ENCODE results near the gene RXRA. TPM values are rescaled to one million over a fixed set of nuclear protein-coding genes. Genes with fewer than 3 reads are reported as not detected.

The RXRA gene
- total and polyA plus RNA-seq, 10 of the 15 experiments (the other 5 are each of a cell fraction or from before 2014, with no cell fraction given) = 0.89 to 36.8 (median 11.1) TPM

GRCh38 chr9:134395737-134396257, 69.5 kb downstream of the RXRA start:
- in situ Hi-C loops (cut with MboI) (no loop called here), intact Hi-C loops (cut with micrococcal nuclease; ENCODE audit: unreplicated experiment) (loop anchor here (5.0 kb wide), 1 partner anchor 47 kb away; no protein-coding TSS in a partner anchor)
- BruUV-seq (replicated peaks) = TSS peak; percentile 93

More at GRCh38 chr9:134395737-134396257, 69.5 kb downstream of the RXRA start:
- ChIA-PET RAD21 (ENCODE audit: unreplicated experiment) (interaction anchor here (1.2 to 2.2 kb wide), 5 partner anchors 8 to 47 kb away, joined by 4 to 11 read pairs (median 7); no protein-coding TSS in a partner anchor), SMC1A (ENCODE audit: uncharacterized antibody, unreplicated experiment) (interaction anchor here (1.8 to 2.4 kb wide), 3 partner anchors 8 to 47 kb away, joined by 4 to 21 read pairs (median 7); no protein-coding TSS in a partner anchor), CTCF (interaction anchor here (0.9 to 2.3 kb wide), 2 partner anchors 11 to 224 kb away, joined by 4 to 9 read pairs; no protein-coding TSS in a partner anchor), POLR2A (interaction anchor here (8.8 kb wide), 1 partner anchor 9 kb away, joined by 88 read pairs; no protein-coding TSS in a partner anchor)
- Histone ChIP-seq H2AFZ (ENCODE audit: control insufficient read depth, low read depth, low read length) (no peak overlapping the region), H3K27me3 (replicated peaks in 1 of 2; ENCODE audit: control insufficient read depth in 2 of 2, insufficient read depth in 2 of 2, low read length in 1 of 2) (no peaks in the 10 kb centered on the region), H4K20me1 (ENCODE audit: control insufficient read depth, insufficient read depth) (no peaks in the 10 kb centered on the region), H3K9me3 (replicated peaks; ENCODE audit: control insufficient read depth, insufficient read depth, low read length) (peaks cover 9% of the 10 kb centered on the region), H3K4me1 (ENCODE audit: control insufficient read depth, insufficient read depth, low read length) (peaks cover 49% of the 10 kb centered on the region), H3K4me3 (peak overlapping the region; percentile 65), H3K36me3 (ENCODE audit: control insufficient read depth in 2 of 2, insufficient read depth in 2 of 2, low read length in 1 of 2) (peaks cover 3 to 11% of the 10 kb centered on the region in 2 experiments; a peak in 2 of 4 replicates), H3K9ac (ENCODE audit: control insufficient read depth, insufficient read depth, low read length) (peak overlapping the region; percentile 76), H3K79me2 (ENCODE audit: control insufficient read depth, insufficient read depth, low read length) (peaks cover 80% of the 10 kb centered on the region), H3K4me2 (ENCODE audit: control insufficient read depth, insufficient read depth) (peak overlapping the region; percentile 95), H3K27ac (ENCODE audit: control insufficient read depth, insufficient read depth) (peak overlapping the region; percentile 85)
- FAIRE-seq (no peak), DNase-seq (ENCODE audit: low read depth, low spot score) (no peak), ATAC-seq (peak; percentile 2; the same call in 2 of the 3 replicates)
- WGBS (ENCODE audit: insufficient coverage, insufficient replicate concordance, low lambda C conversion rate, missing lambda C conversion rate) = under 1% methylated on average over 12 of the region's 12 CpGs
- TF ChIP-seq ZNF384 (IDR thresholded peaks at IDR 0.05; ENCODE audit: borderline replicate concordance, low read depth, low read length) (no peak), ZNF217 (IDR thresholded peaks at IDR 0.05) (peak; percentile 94), BCL11A (IDR thresholded peaks at IDR 0.05; ENCODE audit: low read depth, low read length) (no peak), KDM1A (IDR thresholded peaks at IDR 0.05; ENCODE audit: borderline replicate concordance) (no peak), POU2F2 (IDR thresholded peaks at IDR 0.05; ENCODE audit: borderline replicate concordance, low read depth, low read length) (0 out of 3 replicates have a peak, but pooled peaks have one; percentile 7), GATAD2B (conservative IDR thresholded peaks at IDR 0.05; ENCODE audit: low read depth) (peak; percentile 75; the same call in 1 of the 2 replicates), PAX5 (IDR thresholded peaks at IDR 0.05; ENCODE audit: borderline replicate concordance, low read depth, low read length) (no peak), NKRF (conservative IDR thresholded peaks at IDR 0.05) (peak; percentile 53), SMARCA5 (IDR thresholded peaks at IDR 0.05) (peak; percentile 94)

Measured in GM12878 (cell line).